HG02571 (cell line): ENCODE measurements around the gene TRPV2.
"Not testable (repeated sequence)": the region's sequence is repeated elsewhere in the genome, so short reads cannot be mapped to it uniquely, and the experiment has no call there.

Source experiments
- ATAC-seq: cut with Tn5 transposase; IDR thresholded peaks from one replicate; pipeline ENCODE4 v1.9.1; 2021; ENCODE audit warnings: mild to moderate bottlenecking, moderate library complexity; ENCODE audit not compliant: unreplicated experiment

Gene TRPV2, protein sequence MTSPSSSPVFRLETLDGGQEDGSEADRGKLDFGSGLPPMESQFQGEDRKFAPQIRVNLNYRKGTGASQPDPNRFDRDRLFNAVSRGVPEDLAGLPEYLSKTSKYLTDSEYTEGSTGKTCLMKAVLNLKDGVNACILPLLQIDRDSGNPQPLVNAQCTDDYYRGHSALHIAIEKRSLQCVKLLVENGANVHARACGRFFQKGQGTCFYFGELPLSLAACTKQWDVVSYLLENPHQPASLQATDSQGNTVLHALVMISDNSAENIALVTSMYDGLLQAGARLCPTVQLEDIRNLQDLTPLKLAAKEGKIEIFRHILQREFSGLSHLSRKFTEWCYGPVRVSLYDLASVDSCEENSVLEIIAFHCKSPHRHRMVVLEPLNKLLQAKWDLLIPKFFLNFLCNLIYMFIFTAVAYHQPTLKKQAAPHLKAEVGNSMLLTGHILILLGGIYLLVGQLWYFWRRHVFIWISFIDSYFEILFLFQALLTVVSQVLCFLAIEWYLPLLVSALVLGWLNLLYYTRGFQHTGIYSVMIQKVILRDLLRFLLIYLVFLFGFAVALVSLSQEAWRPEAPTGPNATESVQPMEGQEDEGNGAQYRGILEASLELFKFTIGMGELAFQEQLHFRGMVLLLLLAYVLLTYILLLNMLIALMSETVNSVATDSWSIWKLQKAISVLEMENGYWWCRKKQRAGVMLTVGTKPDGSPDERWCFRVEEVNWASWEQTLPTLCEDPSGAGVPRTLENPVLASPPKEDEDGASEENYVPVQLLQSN

GRCh38 chr17:16415031-16415924 is at the start of gene TRPV2:
TSS of gene TRPV2 (plus strand) at chr17:16415571. CDS start at chr17:16417669, 2,098 bp downstream.
- ATAC-seq: no peak

DNA sequence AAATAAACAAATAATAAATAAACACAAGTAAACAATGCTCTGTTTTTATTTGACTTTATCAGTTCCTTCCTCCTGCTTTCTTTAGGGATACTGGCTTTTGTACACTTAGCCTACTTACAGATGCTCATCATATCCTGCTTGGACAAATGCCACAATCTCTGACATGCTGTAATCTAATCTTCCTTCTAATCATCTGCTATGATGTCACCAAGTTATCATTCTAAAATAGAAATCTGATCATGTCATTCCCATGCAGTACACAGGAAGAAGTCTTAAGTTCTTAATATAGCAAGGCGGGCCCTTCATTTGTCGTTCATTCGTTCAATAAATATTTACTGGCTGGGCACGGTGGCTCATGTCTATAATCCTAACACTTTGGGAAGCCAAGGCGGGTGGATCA is 43.6 kb upstream of the TRPV2 start:
- ATAC-seq: no peak

DNA sequence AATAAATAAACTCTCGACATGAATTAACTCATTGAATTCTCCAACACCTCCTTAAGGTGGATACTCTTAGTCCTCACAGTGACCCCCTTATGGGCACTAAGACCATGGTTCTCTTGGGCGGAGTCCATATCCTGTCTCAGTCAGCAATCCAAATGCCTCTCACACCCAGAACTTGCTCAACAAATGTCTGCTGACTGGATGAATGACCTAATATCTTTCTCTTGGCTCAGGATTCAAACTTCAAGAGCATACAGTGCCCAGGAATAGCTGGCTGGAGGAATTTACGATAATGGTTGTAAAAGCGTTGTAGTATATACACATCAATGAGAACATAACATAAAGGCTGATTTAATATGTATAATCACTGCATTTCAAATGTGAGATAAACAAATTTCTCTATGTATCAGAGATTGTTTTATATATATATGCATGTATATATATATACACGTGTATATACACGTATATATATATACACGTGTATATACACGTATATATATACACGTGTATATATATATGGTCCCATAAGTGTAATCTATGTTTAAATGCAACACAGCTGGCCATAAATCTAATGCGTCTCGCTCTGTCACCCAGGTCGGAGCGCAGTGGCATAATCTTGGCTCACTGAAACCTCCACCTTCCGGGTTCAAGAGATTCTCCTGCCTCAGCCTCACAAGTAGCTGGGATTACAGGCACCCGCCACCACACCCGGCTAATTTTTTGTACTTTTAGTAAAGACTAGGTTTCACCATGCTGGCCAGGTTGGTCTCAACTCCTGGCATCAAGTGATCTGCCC is 41.0 kb upstream of the TRPV2 start:
- no peak for ATAC-seq

- no peak for ATAC-seq
Measured at GRCh38 chr17:16377941-16378341, 37.4 kb upstream of the TRPV2 start.

DNA sequence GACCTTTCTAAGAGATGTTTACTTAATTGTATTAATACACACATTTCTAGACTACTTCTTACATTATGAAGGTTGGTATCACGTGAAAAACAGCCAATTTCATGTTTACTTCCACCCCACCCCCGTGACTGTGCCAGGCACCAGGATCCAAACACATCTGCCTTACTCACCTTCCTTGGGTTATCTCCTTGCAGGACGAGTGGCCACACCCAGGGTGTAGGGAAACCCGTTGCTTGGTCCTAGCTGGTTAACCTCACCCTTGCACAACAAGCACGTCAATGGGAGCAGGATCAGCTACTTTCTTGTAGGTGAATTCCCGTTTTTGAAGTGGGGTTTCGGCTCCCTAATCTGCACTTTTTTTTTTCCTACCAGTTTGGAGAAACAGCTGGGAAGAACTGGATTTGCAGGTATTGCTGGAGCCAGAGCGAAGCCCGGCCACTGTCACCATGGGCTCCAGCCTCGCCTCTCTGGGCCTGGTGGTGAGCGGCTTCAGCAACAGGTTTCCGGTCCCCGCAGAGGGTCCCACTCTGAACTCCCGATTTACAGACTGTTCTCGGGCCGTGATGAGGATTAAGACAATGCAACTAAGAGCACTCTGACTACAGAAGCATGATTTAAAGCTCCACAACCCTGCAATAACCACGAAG is 36.6 kb upstream of the TRPV2 start:
- ATAC-seq: no peak

DNA sequence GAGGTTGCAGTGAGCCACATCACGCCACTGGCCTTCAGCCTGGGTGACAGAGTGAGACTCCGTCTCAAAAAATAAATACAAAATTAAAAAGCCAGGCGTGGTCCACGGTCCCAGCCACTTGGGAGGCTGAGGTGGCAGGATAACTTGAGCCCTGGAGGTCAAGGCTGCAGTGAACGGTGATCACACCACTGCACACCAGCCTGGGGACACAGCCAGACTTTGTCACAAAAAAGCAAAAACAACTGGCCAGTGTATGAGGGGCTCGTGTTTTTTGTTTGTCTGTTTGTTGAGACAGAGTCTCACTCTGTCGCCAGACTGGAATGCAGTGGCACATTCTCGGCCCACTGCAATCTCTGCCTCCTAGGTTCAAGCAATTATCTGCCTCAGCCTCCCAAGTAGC is 35.7 kb upstream of the TRPV2 start:
- no peak for ATAC-seq

DNA sequence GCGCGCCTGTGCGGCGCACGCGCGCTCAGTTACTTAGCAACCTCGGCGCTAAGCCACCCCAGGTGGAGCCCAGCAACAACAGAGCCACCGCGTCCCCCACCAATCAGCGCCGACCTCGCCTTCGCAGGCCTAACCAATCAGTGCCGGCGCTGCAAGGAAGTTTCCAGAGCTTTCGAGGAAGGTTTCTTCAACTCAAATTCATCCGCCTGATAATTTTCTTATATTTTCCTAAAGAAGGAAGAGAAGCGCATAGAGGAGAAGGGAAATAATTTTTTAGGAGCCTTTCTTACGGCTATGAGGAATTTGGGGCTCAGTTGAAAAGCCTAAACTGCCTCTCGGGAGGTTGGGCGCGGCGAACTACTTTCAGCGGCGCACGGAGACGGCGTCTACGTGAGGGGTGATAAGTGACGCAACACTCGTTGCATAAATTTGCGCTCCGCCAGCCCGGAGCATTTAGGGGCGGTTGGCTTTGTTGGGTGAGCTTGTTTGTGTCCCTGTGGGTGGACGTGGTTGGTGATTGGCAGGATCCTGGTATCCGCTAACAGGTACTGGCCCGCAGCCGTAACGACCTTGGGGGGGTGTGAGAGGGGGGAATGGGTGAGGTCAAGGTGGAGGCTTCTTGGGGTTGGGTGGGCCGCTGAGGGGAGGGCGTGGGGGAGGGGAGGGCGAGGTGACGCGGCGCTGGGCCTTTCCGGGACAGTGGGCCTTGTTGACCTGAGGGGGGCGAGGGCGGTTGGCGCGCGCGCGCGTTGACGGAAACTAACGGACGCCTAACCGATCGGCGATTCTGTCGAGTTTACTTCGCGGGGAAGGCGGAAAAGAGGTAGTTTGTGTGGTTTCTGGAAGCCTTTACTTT is 34.5 kb upstream of the TRPV2 start, which contains the start of gene UBB:
Gene UBB, plus strand, starts transcription at position 452 of the 856 bp plus-strand sequence. CDS start 817 bp downstream, outside the sequence.
- peak; percentile 92 for ATAC-seq

- no peak for ATAC-seq
Measured at GRCh38 chr17:16381496-16381820, 33.9 kb upstream of the TRPV2 start.

GRCh38 chr17:16383216-16383615 is 32.2 kb upstream of the TRPV2 start:
- no peak for ATAC-seq

DNA sequence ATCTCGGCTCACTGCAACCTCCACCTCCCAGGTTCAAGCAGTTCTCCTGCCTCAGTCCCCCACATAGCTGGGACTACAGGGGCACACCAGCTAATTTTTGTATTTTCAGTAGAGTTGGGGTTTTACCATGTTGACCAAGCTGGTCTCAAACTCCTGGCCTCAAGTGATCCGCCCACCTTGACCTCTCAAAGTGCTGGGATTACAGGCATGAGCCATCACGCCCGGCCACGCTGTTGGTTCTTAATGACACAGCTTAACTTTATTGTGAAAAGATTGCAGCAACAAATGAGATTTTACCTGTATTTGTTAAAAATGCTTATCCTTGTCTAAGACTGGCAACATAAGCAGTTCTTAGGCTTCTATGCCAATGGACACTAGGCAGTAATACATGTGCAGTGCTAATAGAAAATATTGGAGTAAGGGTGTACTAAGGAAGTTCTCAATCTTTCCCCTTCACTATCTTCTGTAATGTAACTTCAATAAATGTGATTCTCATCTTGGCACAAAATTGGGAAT is 31.5 kb upstream of the TRPV2 start:
- no peak for ATAC-seq

GRCh38 chr17:16384557-16384956 is 30.8 kb upstream of the TRPV2 start:
- no peak for ATAC-seq

DNA sequence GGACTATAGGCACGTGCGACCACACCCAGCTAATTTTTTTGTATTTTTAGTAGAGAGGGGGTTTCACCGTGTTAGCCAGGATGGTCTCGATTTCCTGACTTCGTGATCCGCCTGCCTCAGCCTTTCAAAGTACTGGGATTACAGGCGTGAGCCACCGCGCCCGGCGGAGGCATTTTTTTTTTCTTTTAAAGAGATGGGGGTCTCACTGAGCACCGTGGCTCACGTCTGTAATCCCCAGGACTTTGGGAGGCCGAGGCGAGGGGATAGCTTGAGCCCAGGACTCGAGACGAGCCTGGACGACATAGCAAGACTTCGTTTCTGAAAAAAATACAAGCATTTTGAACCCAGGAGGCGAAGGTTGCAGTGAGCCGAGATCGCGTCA is 29.3 kb upstream of the TRPV2 start:
- not testable (repeated sequence) for ATAC-seq

- no peak for ATAC-seq
Measured at GRCh38 chr17:16391451-16391850, 23.9 kb upstream of the TRPV2 start.

DNA sequence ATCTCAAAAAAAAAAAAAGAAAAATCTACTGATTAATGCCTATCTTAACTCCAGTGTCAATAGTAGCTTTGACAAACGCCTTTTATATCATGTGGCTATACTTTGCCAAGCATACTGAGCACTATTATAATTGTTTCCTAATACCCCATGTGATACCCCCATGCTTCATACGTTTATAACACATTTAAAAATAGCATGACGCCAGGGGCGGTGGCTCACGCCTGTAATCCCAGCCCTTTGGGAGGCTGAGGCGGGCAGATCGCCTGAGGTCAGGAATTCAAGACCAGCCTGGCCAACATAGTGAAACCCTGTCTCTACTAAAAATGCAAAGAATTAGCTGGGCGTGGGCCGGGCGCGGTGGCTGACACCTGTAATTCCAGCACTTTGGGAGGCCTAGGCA is 22.9 kb upstream of the TRPV2 start:
- not testable (repeated sequence) for ATAC-seq

GRCh38 chr17:16395887-16396286 is 19.5 kb upstream of the TRPV2 start:
- ATAC-seq: not testable (repeated sequence)

DNA sequence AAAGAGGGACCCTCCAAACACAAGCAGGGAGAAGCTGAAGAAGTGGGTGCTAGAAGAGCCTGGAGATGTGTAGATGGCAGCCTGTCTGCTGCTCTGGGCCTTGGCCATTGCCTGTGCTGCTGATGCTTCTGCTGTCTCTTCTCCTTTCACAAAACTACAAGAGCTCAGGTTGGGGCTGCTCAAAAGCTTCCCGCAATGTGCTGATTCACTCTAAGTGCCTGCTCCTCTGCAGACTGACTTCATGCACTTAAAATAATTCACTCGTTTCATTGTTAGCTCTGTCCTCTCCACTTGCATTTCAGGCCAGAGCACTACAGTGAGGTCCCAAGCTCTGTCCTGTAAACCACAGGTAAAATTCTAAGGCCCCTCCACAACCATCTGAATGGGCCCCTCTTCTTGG is 18.7 kb upstream of the TRPV2 start:
- ATAC-seq: not testable (repeated sequence)

DNA sequence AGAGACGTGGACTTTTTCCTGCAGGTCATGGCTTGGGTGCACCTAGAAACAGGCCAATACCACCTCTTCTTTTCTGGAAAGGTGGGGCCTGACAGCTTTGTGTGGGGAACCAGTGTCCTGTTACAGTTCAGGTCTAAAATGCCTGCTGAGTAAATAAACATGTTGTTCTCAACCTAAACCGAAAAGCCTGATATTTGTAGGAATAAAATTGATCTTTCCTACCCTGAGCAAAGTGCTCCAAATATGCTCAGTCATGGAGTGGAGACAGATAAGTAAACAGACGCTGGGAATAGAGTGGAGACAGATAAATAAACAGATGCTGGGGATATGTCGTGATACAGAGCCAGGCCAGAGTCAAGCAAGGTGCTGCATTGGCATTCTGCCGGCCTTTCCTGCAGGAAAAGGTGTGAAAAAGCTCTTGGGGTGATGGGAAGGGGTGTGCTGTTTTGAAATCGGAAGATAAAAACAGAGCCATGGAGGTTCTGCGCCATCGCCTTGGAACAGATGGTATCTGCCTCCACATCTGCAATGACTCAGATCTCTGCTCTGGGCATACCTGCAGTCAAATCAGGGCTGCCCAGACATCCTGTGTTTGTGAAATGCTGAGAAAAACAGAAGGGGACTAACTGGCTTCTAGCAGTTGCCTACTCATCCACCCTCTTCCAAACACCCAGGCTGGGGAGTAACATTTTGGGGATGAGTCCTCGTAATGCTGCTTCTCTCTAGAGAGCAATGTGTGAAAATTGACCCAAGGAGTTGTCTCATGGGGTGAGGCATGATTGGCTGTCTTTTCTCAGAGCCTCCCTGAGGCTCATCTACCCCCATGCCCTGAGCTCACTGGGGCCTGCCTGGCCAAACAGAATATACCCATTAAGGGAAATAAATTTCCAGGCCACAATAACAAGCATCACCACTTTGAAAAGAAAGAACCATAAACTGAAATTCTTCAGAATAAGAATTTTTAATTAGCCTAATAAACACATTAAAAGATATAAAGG is 16.8 kb upstream of the TRPV2 start:
- ATAC-seq: peak; percentile 74
